ENCODE results near the gene CYP4F11. TPM values are rescaled to one million over a fixed set of nuclear protein-coding genes. Genes with fewer than 3 reads are reported as not detected.

Gene CYP4F11
- total and polyA plus RNA-seq, 2 donors (not counting 3 experiments of a cell fraction or from before 2014, with no cell fraction given): not detected

DNA sequence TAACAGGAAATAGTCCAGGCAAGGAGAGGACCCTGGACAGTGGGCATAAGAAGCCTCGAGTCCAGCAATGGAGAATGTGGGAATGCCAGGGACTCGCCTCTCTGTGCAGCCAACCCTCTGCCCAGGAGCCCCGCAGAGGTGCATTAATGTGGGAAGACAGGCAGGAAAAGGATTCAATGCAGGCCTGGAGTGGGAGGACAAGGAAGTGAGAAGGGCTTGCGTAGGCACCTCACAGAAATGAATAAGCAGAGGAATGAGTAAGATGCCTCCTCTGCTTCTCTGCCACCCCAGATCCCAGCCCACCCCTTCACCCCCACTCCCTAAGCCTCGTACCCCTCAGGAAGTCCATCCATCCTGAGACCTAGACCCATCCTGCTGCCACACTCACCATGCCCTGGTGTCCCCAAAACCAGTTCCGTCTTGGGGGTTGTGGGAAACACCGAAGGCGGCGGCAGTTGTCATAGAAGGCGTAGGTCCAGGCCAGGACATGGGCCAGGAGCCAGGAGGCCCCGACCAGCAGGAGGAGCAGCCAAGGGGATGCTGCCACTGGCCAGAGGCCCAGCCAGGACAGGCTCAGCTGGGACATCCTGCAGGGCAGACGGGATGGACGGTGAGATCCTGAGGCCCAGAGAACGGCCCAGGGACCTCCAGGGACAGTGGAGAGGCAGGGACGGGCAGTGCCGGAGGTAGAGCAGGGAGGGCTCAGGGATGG, 37.1 kb downstream of the CYP4F11 start:
- H3K4me3 ChIP-seq (replicated peaks in 1 of 3; ENCODE audit: insufficient read depth in 1 of 3, low read depth in 1 of 3, low read length in 3 of 3): no peak overlapping the region
- H3K9me3 ChIP-seq (replicated peaks; ENCODE audit: control insufficient read depth, insufficient read depth, low read length): no peaks in the 10 kb centered on the region
- FAIRE-seq: no peak
- no peak for DNase-seq (ENCODE audit: low read depth, low spot score)
- H3K27me3 ChIP-seq (ENCODE audit: control insufficient read depth in 2 of 2, insufficient read depth in 2 of 2, low read length in 2 of 2): no peaks in the 10 kb centered on the region
- BruUV-seq (replicated peaks): no TSS peak
- no peaks in the 10 kb centered on the region for H3K9me1 ChIP-seq (replicated peaks; ENCODE audit: control insufficient read depth, extremely low read depth, insufficient read depth, low read length)
- H3K4me2 ChIP-seq (ENCODE audit: insufficient read depth, low read length): no peak overlapping the region
- no peaks in the 10 kb centered on the region for H3K36me3 ChIP-seq (ENCODE audit: control insufficient read depth in 2 of 2, extremely low read depth in 1 of 2, insufficient read depth in 2 of 2, low read length in 2 of 2)
- dilution Hi-C loops (cut with MboI; ENCODE audit: extremely low pct_ligation_motif_present, low sequenced_read_pairs) (no loop called here), intact Hi-C loops (cut with micrococcal nuclease) (no loop called here)
- no peaks in the 10 kb centered on the region for H3K4me1 ChIP-seq (ENCODE audit: control insufficient read depth, extremely low read depth, insufficient read depth, low read length)
- no peaks in the 10 kb centered on the region for H3K79me2 ChIP-seq (ENCODE audit: control insufficient read depth, insufficient read depth, low read length)
- H3K9ac ChIP-seq (replicated peaks; ENCODE audit: extremely low read depth, insufficient read depth, low read length): no peak overlapping the region
- no peak overlapping the region for H2AFZ ChIP-seq (ENCODE audit: low read depth, low read length)
- no peaks in the 10 kb centered on the region for H4K20me1 ChIP-seq (replicated peaks; ENCODE audit: control insufficient read depth, extremely low read depth, insufficient read depth, low read length)
- CTCF ChIA-PET: no interaction called here
- POLR2A ChIA-PET: no interaction called here
- no peak overlapping the region for H3K27ac ChIP-seq (ENCODE audit: insufficient read depth, low read depth, low read length)
- TF ChIP-seq EZH2 (IDR thresholded peaks at IDR 0.05; ENCODE audit: borderline replicate concordance, low read depth, low read length, severe bottlenecking) (no peak), MYC (IDR thresholded peaks at IDR 0.05; ENCODE audit: low read depth, low read length) (no peak), POLR2A (IDR thresholded peaks at IDR 0.05; ENCODE audit: low read depth, low read length) (no peak), FOS (IDR thresholded peaks at IDR 0.05; ENCODE audit: borderline replicate concordance, insufficient read depth, low read length) (no peak), JUN (IDR thresholded peaks at IDR 0.05; ENCODE audit: borderline replicate concordance, insufficient read depth, insufficient read length, low read depth) (no peak), GATA2 (IDR thresholded peaks at IDR 0.05; ENCODE audit: insufficient read depth, insufficient read length, low read depth, low read length) (no peak), POLR2AphosphoS5 (IDR thresholded peaks at IDR 0.05; ENCODE audit: insufficient read depth, low read depth, low read length) (no peak)
- TF ChIP-seq, protein P1, sequence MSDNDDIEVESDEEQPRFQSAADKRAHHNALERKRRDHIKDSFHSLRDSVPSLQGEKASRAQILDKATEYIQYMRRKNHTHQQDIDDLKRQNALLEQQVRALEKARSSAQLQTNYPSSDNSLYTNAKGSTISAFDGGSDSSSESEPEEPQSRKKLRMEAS (IDR thresholded peaks at IDR 0.05; ENCODE audit: insufficient read depth, insufficient read length): no peak
- TF ChIP-seq, protein P2, sequence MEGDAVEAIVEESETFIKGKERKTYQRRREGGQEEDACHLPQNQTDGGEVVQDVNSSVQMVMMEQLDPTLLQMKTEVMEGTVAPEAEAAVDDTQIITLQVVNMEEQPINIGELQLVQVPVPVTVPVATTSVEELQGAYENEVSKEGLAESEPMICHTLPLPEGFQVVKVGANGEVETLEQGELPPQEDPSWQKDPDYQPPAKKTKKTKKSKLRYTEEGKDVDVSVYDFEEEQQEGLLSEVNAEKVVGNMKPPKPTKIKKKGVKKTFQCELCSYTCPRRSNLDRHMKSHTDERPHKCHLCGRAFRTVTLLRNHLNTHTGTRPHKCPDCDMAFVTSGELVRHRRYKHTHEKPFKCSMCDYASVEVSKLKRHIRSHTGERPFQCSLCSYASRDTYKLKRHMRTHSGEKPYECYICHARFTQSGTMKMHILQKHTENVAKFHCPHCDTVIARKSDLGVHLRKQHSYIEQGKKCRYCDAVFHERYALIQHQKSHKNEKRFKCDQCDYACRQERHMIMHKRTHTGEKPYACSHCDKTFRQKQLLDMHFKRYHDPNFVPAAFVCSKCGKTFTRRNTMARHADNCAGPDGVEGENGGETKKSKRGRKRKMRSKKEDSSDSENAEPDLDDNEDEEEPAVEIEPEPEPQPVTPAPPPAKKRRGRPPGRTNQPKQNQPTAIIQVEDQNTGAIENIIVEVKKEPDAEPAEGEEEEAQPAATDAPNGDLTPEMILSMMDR (IDR thresholded peaks at IDR 0.05; ENCODE audit: extremely low read depth in 1 of 2, insufficient read depth in 1 of 2, low read depth in 1 of 2, low read length in 2 of 2): no peak

Data from endothelial cell of umbilical vein (primary cell).